ENCODE results near the gene RPL10.

Gene RPL10

DNA sequence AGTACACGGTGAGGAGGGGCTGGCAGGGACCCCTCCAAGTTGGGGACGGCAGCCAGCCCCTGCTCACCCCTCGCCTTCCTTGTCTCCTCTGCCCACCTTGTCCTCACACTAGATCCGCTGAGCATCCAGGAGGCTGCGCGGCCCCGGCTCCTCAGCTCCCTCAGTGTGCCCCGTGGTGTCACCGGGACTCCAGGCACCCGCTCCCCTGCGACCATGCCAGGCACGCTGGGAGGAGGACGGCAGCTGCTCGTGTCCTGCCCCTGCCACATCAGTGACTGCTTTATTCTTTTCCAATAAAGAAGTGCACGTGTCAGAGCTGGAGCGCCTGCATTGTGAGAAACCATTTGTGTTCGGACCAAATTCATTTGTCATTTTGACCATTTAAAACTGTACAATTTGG, 52.1 kb downstream of the RPL10 start:
- no peak overlapping the region for H3K27ac Mint-ChIP-seq
- peaks cover 15% of the 10 kb centered on the region for H3K4me1 Mint-ChIP-seq
- no peaks in the 10 kb centered on the region for H3K27me3 Mint-ChIP-seq
- no peaks in the 10 kb centered on the region for H3K9me3 Mint-ChIP-seq
- H3K4me3 Mint-ChIP-seq: no peak overlapping the region
- no peak for ATAC-seq
- peaks cover 27% of the 10 kb centered on the region for H3K36me3 Mint-ChIP-seq

Measured in stimulated activated memory B cell treated with anti-CD40 and anti-IgM and Interleukin-4, amounts not matched to agents 10 μg/mL and 1 μg/mL and 100 μg/mL, for 72 hours (primary cell).